Stimulated activated CD4-positive, alpha-beta T cell treated with anti-CD3 and anti-CD28 coated beads, Interleukin-12 subunit alpha, Interleukin-12 subunit beta, amount 100 ng/mL, for 24 hours (primary cell): ENCODE results near the gene PDE9A.

ENCODE experiments used
- DNase-seq, 2 experiments: peaks; one replicate each; pipeline ENCODE4 v3.0.0-alpha.2; 2020; ENCODE audit warnings: low read depth in 2 of 2

The PDE9A gene

GRCh38 chr21:42737951-42738590 lies 84.7 kb downstream of the PDE9A start:
- DNase-seq, result no peak

GRCh38 chr21:42739061-42739931 lies 85.9 kb downstream of the PDE9A start:
- no peak for DNase-seq

- DNase-seq, result no peak
Measured at GRCh38 chr21:42740405-42740909, 87.0 kb downstream of the PDE9A start.

GRCh38 chr21:42741066-42741465 lies 87.6 kb downstream of the PDE9A start:
- no peak for DNase-seq

GRCh38 chr21:42744520-42745445 lies 91.4 kb downstream of the PDE9A start:
- DNase-seq, result no peak

GRCh38 chr21:42745511-42746239 lies 92.3 kb downstream of the PDE9A start:
- DNase-seq, result no peak

GRCh38 chr21:42746240-42746592 lies 92.8 kb downstream of the PDE9A start:
- no peak for DNase-seq

GRCh38 chr21:42746593-42747275 lies 93.3 kb downstream of the PDE9A start:
- DNase-seq, result peak in 1 of 2 experiments; percentile 6

GRCh38 chr21:42747276-42747701 lies 93.9 kb downstream of the PDE9A start:
- no peak for DNase-seq

GRCh38 chr21:42747746-42748351 lies 94.4 kb downstream of the PDE9A start:
- DNase-seq, result no peak

GRCh38 chr21:42748620-42749176 lies 95.3 kb downstream of the PDE9A start:
- DNase-seq, result no peak

- no peak for DNase-seq
Measured at GRCh38 chr21:42750737-42751530, 97.5 kb downstream of the PDE9A start.

- no peak for DNase-seq
Measured at GRCh38 chr21:42751866-42752265, 98.4 kb downstream of the PDE9A start.

- no peak for DNase-seq
Measured at GRCh38 chr21:42753804-42754203, 100.4 kb downstream of the PDE9A start.

- no peak for DNase-seq
Measured at GRCh38 chr21:42754270-42754933, 101.0 kb downstream of the PDE9A start.

GRCh38 chr21:42755031-42755665 lies 101.7 kb downstream of the PDE9A start:
- no peak for DNase-seq

GRCh38 chr21:42755766-42756579 lies 102.6 kb downstream of the PDE9A start:
- no peak for DNase-seq
